Stimulated activated CD4-positive, alpha-beta T cell treated with anti-CD3 and anti-CD28 coated beads, Interleukin-15, amount 100 ng/mL, for 48 hours (primary cell): ENCODE data around the gene PIGZ.

Experiments used
- DNase-seq, 2 donors: peaks; one replicate each; pipeline ENCODE4 v3.0.0-alpha.2; 2020; ENCODE audit warnings: low read depth in 2 of 2

PIGZ gene

GRCh38 chr3:196983186-196983585, 14.6 kb upstream of the PIGZ start:
- no peak for DNase-seq

- DNase-seq, result no peak
Observed at GRCh38 chr3:196981657-196982056, 13.0 kb upstream of the PIGZ start.

- DNase-seq, result no peak
Observed at GRCh38 chr3:196979545-196979944, 10.9 kb upstream of the PIGZ start.

- no peak for DNase-seq
Observed at GRCh38 chr3:196976941-196977340, 8.3 kb upstream of the PIGZ start.

GRCh38 chr3:196975349-196975748, 6.7 kb upstream of the PIGZ start:
- no peak for DNase-seq

GRCh38 chr3:196974661-196975060, 6.0 kb upstream of the PIGZ start:
- no peak for DNase-seq

GRCh38 chr3:196971094-196971698, 2.6 kb upstream of the PIGZ start:
- no peak for DNase-seq

- DNase-seq, result no peak
Observed at GRCh38 chr3:196970547-196971093, 2.0 kb upstream of the PIGZ start.

GRCh38 chr3:196969660-196970546, 1.3 kb upstream of the PIGZ start:
- DNase-seq, result peak; percentile 40 to 49

- peak in 1 of 2 donors; percentile 30 for DNase-seq
Observed at GRCh38 chr3:196969134-196969659, 564 bp upstream of the PIGZ start.

- no peak for DNase-seq
Observed at GRCh38 chr3:196967412-196968232, 1.0 kb downstream of the PIGZ start.

- DNase-seq, result no peak
Observed at GRCh38 chr3:196966526-196967401, 1.9 kb downstream of the PIGZ start.

GRCh38 chr3:196965804-196966173, 2.8 kb downstream of the PIGZ start:
- DNase-seq, result no peak

- no peak for DNase-seq
Observed at GRCh38 chr3:196965112-196965803, 3.4 kb downstream of the PIGZ start.

GRCh38 chr3:196963631-196963953, 5.0 kb downstream of the PIGZ start:
- no peak for DNase-seq

- no peak for DNase-seq
Observed at GRCh38 chr3:196962930-196963630, 5.6 kb downstream of the PIGZ start.

- no peak for DNase-seq
Observed at GRCh38 chr3:196962108-196962929, 6.3 kb downstream of the PIGZ start.

GRCh38 chr3:196954832-196955231, 13.8 kb downstream of the PIGZ start:
- no peak for DNase-seq

- DNase-seq, result no peak
Observed at GRCh38 chr3:196951371-196951770, 17.3 kb downstream of the PIGZ start.
